ENCODE measurements around the gene PYGO1.

DNA sequence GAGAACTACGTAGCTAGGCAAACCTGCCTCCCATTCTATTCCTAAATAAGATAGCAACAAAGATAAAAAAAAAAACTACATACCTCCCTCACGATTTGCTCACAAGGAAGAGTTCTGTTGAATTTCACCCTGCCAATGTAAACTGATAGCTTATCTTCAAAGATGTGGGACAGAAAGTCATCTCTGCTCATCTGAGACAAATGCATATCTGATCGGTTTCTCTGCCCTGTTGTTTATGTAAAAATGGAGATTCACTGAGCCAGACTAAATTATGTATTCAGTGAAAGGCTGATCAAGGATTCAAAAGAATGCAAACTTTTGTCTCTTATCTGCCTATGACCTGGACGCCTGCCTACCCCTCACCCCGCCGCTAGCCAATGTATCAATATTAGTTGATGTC lies 11.2 kb downstream of the PYGO1 start:
- TF ChIP-seq, protein P1, sequence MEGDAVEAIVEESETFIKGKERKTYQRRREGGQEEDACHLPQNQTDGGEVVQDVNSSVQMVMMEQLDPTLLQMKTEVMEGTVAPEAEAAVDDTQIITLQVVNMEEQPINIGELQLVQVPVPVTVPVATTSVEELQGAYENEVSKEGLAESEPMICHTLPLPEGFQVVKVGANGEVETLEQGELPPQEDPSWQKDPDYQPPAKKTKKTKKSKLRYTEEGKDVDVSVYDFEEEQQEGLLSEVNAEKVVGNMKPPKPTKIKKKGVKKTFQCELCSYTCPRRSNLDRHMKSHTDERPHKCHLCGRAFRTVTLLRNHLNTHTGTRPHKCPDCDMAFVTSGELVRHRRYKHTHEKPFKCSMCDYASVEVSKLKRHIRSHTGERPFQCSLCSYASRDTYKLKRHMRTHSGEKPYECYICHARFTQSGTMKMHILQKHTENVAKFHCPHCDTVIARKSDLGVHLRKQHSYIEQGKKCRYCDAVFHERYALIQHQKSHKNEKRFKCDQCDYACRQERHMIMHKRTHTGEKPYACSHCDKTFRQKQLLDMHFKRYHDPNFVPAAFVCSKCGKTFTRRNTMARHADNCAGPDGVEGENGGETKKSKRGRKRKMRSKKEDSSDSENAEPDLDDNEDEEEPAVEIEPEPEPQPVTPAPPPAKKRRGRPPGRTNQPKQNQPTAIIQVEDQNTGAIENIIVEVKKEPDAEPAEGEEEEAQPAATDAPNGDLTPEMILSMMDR (IDR thresholded peaks at IDR 0.05; ENCODE audit: control extremely low read depth in 1 of 3, insufficient read depth in 1 of 3, low read depth in 1 of 3, low read length in 3 of 3): no peak
- TF ChIP-seq MAFK (IDR thresholded peaks at IDR 0.05; ENCODE audit: low read depth, low read length) (no peak), CEBPB (IDR thresholded peaks at IDR 0.05; ENCODE audit: low read depth, low read length) (no peak), ASH2L (IDR thresholded peaks at IDR 0.05; ENCODE audit: low read length) (no peak), CHD1 (IDR thresholded peaks at IDR 0.05; ENCODE audit: low read depth, low read length) (no peak)
- TF ChIP-seq, protein P2, sequence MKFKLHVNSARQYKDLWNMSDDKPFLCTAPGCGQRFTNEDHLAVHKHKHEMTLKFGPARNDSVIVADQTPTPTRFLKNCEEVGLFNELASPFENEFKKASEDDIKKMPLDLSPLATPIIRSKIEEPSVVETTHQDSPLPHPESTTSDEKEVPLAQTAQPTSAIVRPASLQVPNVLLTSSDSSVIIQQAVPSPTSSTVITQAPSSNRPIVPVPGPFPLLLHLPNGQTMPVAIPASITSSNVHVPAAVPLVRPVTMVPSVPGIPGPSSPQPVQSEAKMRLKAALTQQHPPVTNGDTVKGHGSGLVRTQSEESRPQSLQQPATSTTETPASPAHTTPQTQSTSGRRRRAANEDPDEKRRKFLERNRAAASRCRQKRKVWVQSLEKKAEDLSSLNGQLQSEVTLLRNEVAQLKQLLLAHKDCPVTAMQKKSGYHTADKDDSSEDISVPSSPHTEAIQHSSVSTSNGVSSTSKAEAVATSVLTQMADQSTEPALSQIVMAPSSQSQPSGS (IDR thresholded peaks at IDR 0.05; ENCODE audit: low read length): no peak
